Measurements from ENCODE around the gene PABPN1. TPM values are rescaled to one million over a fixed set of nuclear protein-coding genes. Genes with fewer than 3 reads are reported as not detected.
A peak's percentile ranks its signal among the peaks of the same experiment; 100 is the strongest.

PABPN1 gene
- total RNA-seq, 1 experiment from 2014 or later = 287 TPM

- no peak for DNase-seq (ENCODE audit: low spot score)
- TF ChIP-seq EZH2 (IDR thresholded peaks at IDR 0.05; ENCODE audit: borderline replicate concordance, low read depth, low read length, poor library complexity, severe bottlenecking) (no peak), CTCF (conservative IDR thresholded peaks at IDR 0.05; ENCODE audit: low read depth, low read length) (0 out of 2 replicates have a peak, but pooled peaks have one; percentile 18)
- H3K27me3 ChIP-seq (replicated peaks; ENCODE audit: insufficient read depth, low read depth, low read length, poor library complexity) = no peaks in the 10 kb centered on the region
- CTCF ChIA-PET = no interaction called here
- no peaks in the 10 kb centered on the region for H3K9me3 ChIP-seq (ENCODE audit: low read depth, low read length, poor library complexity, severe bottlenecking)
- no peak overlapping the region for H3K4me3 ChIP-seq (ENCODE audit: low read depth, low read length, poor library complexity, severe bottlenecking)
- POLR2A ChIA-PET (ENCODE audit: low non-redundant PET) = no interaction called here
- intact Hi-C loops (cut with micrococcal nuclease; ENCODE audit: unreplicated experiment) = no loop called here
- peak overlapping the region; percentile 16 for H3K27ac ChIP-seq (ENCODE audit: low read depth, low read length, poor library complexity, severe bottlenecking)
- H3K36me3 ChIP-seq (ENCODE audit: insufficient read depth, low read length, poor library complexity, severe bottlenecking) = peaks cover 70% of the 10 kb centered on the region
- H3K4me1 ChIP-seq (ENCODE audit: insufficient read depth, low read length, poor library complexity, severe bottlenecking) = peaks cover 11% of the 10 kb centered on the region
- BruUV-seq (replicated peaks) = no TSS peak
These were observed 39.2 kb downstream of the PABPN1 start for GRCh38 chr14:23360496-23360895.

- BruUV-seq (replicated peaks) = no TSS peak
- Histone ChIP-seq H3K4me1 (ENCODE audit: insufficient read depth, low read length, poor library complexity, severe bottlenecking) (peaks cover 14% of the 10 kb centered on the region), H3K9me3 (ENCODE audit: low read depth, low read length, poor library complexity, severe bottlenecking) (no peaks in the 10 kb centered on the region), H3K4me3 (ENCODE audit: low read depth, low read length, poor library complexity, severe bottlenecking) (no peak overlapping the region), H3K27me3 (replicated peaks; ENCODE audit: insufficient read depth, low read depth, low read length, poor library complexity) (no peaks in the 10 kb centered on the region), H3K36me3 (ENCODE audit: insufficient read depth, low read length, poor library complexity, severe bottlenecking) (peaks cover 65% of the 10 kb centered on the region), H3K27ac (ENCODE audit: low read depth, low read length, poor library complexity, severe bottlenecking) (no peak overlapping the region)
- DNase-seq (ENCODE audit: low spot score) = no peak
- ChIA-PET POLR2A (ENCODE audit: low non-redundant PET) (no interaction called here), CTCF (interaction anchor here (0.6 kb wide), 2 partner anchors 41 to 66 kb away, joined by 3 to 5 read pairs; no protein-coding TSS in a partner anchor)
- intact Hi-C loops (cut with micrococcal nuclease; ENCODE audit: unreplicated experiment) = no loop called here
- TF ChIP-seq CTCF (conservative IDR thresholded peaks at IDR 0.05; ENCODE audit: low read depth, low read length) = no peak
- no peak for TF ChIP-seq EZH2 (IDR thresholded peaks at IDR 0.05; ENCODE audit: borderline replicate concordance, low read depth, low read length, poor library complexity, severe bottlenecking)
These were observed 40.1 kb downstream of the PABPN1 start for GRCh38 chr14:23361320-23361719.

- no peak for TF ChIP-seq CTCF (conservative IDR thresholded peaks at IDR 0.05; ENCODE audit: low read depth, low read length)
- no peak for TF ChIP-seq EZH2 (IDR thresholded peaks at IDR 0.05; ENCODE audit: borderline replicate concordance, low read depth, low read length, poor library complexity, severe bottlenecking)
- DNase-seq (ENCODE audit: low spot score) = no peak
- Histone ChIP-seq H3K27ac (ENCODE audit: low read depth, low read length, poor library complexity, severe bottlenecking) (no peak overlapping the region), H3K27me3 (replicated peaks; ENCODE audit: insufficient read depth, low read depth, low read length, poor library complexity) (no peaks in the 10 kb centered on the region), H3K4me3 (ENCODE audit: low read depth, low read length, poor library complexity, severe bottlenecking) (no peak overlapping the region), H3K9me3 (ENCODE audit: low read depth, low read length, poor library complexity, severe bottlenecking) (no peaks in the 10 kb centered on the region), H3K4me1 (ENCODE audit: insufficient read depth, low read length, poor library complexity, severe bottlenecking) (peaks cover 18% of the 10 kb centered on the region), H3K36me3 (ENCODE audit: insufficient read depth, low read length, poor library complexity, severe bottlenecking) (peaks cover 63% of the 10 kb centered on the region)
- intact Hi-C loops (cut with micrococcal nuclease; ENCODE audit: unreplicated experiment) = no loop called here
- CTCF ChIA-PET = interaction anchor here (0.6 kb wide), 1 partner anchor 41 kb away, joined by 5 read pairs; no protein-coding TSS in a partner anchor
- POLR2A ChIA-PET (ENCODE audit: low non-redundant PET) = no interaction called here
- BruUV-seq (replicated peaks) = no TSS peak
These were observed 40.5 kb downstream of the PABPN1 start for GRCh38 chr14:23361763-23362162.

All from A673 (cell line).